NCI-H226 (cell line): Measurements from ENCODE around the gene KLF5.

Experiments used
- DNase-seq: peaks from one replicate; pipeline ENCODE4 v3.0.0-alpha.2; 2015

The KLF5 gene

DNA sequence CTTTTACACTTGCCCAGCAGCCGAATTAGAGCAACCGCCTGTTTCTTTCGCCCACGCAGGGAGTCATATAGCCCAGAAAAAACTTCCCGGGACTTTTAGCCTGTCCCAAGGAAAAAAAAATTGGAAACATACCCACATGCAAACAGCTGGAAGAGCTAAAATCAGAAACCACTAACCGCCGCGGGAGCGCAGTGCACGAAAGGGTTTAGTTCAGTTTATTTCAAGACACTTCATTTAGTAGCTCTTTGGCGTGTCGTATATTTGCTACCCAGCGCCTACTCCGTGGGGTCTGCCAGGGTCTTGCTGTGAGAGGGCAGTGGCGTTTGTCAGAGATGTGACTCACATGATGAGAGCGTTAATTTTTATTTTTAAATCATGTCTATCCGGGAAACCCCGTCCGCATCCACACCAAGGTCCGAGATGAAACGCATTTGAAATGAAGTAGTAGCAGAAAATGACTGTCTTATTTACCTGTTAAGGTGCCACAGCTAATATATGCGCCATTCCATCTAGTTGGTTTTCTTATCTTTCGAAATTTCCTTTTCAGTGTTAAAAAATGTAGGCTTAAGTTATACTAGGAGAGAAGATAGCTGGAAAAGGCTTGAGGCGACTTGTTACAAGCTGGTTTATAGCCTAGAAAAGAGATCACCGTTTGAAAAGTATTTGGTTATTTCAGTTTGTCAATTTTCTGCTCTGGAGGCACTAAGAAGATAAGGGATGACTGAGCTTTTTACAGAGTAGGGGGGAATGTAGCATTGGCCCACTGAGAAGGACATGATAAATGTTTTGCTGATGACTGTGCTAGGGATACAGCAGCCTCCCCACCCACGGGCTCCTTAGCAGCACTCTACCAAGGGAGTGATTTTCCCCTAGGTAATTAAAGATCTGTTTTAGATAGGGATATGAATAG lies 1.7 kb downstream of the KLF5 start:
- DNase-seq = peak; percentile 66

- peak; percentile 47 for DNase-seq
Measured at GRCh38 chr13:73061473-73061872, 2.7 kb downstream of the KLF5 start.

- DNase-seq = no peak
Measured at GRCh38 chr13:73061876-73062275, 3.1 kb downstream of the KLF5 start.

GRCh38 chr13:73062468-73062867 lies 3.7 kb downstream of the KLF5 start:
- no peak for DNase-seq

GRCh38 chr13:73063166-73063565 lies 4.4 kb downstream of the KLF5 start:
- no peak for DNase-seq

DNA sequence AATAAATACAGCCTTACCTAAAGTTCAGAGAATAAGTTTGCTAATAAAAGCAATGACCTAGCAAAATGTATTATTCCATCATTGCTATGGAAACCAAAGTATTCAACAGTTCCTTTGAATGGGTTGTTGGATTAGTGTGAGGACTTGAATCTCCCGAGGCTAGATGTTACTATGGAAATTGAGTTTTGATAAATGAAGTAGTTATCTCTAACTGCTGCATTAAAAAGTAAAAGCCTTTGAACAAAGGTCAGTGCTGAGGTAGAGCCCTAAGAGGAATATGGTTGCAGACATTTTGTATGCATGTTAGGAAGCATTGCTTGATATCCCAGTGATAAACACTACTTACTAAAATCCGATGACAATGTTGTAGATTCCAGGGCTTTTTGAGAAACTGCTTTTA lies 6.2 kb downstream of the KLF5 start:
- DNase-seq = no peak

DNA sequence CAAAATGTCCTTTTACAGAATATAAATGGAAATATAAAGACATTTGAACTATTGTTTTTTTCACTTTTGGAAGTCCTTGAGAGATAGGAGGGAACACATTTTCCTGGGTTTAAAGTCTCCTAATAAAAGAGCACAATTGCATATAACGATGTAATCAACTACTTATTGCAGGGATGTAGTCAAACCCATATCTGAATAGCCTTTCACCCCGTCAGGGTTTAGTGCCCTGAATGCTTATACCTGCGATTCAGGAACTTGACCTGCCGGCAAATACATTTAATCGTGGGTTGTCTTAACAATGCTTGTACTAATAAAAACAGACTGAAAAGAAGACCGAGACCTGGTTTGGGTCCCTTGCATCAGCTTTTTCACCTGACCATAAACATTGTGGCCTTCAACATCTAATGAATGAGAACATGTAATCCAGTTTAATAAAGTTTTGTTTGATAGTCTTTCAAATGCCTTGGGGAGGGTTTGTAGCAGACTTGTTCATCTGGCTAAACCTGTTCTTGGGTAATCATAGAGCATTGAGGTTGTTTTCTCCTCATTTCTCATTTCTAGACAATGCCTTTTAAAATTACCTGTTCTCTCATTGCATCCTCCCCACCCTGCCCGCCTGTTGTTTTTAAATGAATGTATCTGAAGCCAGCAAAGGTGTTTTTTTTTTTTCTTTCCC lies 7.0 kb downstream of the KLF5 start:
- no peak for DNase-seq

GRCh38 chr13:73069206-73069805 lies 10.5 kb downstream of the KLF5 start:
- no peak for DNase-seq

- no peak for DNase-seq
Measured at GRCh38 chr13:73070451-73071098, 11.8 kb downstream of the KLF5 start.

DNA sequence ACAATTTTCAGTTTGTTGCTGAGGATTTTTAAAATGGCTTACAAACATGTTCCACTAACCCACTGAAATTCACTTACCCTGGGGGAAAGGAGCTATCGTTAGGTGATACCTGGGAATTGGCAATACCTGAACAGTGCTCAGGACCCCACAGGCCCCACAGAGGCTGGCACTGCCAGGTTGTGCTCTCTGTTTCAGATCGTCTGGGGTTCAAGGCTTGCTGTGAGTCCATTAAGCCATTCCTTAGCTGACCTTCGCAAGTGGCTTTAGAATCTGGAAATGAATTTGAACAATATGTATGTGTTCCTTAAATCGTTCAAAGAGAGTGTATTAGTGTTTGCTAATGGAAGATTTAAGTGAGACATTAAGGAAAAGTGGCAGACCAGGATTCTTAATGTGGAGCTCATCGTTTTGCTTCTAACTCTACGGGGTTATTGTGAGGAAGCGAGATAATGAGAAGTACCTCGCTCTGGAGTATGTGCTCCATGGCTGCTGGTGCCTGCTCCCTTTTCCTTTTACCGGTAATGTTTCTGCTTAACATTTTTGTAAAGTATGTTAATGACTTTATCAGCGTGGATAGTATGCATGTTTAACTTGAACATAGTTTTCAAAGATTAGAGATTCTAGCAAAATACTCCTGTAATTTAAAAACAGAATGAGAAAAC lies 13.6 kb downstream of the KLF5 start:
- no peak for DNase-seq

DNA sequence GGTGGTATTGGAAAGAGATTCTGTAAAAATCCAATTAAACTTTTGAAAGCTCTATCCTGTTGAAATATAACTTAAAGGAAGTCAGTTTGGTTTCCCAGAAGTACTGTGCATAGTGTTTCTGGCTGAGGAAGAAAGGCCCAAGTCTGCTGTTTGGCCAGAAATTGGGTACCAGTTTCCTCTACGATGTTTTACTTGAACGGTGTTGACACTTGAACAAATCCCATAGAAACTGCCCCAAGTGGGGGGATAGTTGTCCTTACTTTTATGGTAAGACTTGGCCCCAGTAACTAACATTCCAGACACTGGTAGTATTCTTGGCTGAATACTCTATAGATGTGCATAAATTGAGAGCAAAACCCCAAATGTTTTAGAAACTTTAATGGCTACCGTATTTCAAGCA lies 14.2 kb downstream of the KLF5 start:
- no peak for DNase-seq

- no peak for DNase-seq
Measured at GRCh38 chr13:73074014-73074413, 15.2 kb downstream of the KLF5 start.

DNA sequence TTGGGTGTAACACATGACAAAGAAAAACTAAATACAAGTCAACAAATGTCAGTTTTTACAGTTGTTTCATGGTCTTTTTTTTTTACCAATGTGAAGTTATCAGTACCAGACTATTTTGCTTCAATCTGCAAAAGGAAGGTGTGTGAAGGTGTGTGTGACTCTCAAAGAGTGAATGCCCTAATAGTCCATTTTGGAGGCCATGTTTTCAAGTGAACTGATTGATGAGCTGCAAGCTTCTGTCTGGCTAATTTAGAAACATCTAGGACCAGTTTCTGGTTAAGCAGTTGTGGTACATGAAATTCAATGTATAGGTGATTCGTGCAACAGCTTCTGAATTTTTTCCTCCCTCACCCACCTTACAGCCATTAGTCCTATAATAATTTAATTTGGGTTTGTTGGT lies 16.1 kb downstream of the KLF5 start:
- DNase-seq = no peak

- no peak for DNase-seq
Measured at GRCh38 chr13:73075546-73075945, 16.7 kb downstream of the KLF5 start.

DNA sequence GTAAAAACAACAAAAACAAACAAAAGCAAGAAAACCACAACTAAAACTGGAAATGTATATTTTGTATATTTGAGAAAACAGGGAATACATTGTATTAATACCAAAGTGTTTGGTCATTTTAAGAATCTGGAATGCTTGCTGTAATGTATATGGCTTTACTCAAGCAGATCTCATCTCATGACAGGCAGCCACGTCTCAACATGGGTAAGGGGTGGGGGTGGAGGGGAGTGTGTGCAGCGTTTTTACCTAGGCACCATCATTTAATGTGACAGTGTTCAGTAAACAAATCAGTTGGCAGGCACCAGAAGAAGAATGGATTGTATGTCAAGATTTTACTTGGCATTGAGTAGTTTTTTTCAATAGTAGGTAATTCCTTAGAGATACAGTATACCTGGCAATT lies 17.1 kb downstream of the KLF5 start:
- DNase-seq = no peak

GRCh38 chr13:73077865-73078264 lies 19.1 kb downstream of the KLF5 start:
- DNase-seq = no peak

GRCh38 chr13:73079359-73079758 lies 20.6 kb downstream of the KLF5 start:
- no peak for DNase-seq

DNA sequence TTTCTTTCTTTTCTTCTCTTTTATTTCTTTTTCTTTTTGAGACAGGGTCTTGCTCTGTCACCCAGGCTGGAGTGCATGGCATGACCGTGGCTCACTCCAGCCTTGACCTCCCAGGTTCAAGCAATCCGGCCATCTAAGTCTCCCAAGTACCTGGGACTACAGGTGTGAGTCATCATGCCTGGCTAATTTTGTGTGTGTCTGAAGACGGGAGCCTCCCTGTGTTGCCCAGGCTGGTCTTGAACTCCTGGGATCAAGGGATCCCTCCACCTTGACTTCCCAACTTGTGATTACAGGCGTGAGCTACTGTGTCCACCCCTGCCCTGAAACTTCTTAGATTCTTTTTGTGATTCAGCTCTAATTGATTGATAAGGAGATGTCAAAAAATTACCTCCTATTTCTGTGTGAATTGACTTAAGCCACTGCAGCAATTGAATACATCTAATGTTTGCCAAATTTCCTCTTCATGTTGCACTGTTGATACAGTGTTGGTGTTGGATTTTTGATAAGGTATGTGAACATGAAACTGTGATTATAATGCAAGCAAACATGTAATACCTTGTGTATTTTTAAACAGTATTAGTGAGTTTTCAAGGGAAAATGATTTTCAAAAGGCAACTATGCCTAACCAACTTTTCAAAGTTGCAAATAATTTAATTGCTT lies 22.6 kb downstream of the KLF5 start:
- no peak for DNase-seq

DNA sequence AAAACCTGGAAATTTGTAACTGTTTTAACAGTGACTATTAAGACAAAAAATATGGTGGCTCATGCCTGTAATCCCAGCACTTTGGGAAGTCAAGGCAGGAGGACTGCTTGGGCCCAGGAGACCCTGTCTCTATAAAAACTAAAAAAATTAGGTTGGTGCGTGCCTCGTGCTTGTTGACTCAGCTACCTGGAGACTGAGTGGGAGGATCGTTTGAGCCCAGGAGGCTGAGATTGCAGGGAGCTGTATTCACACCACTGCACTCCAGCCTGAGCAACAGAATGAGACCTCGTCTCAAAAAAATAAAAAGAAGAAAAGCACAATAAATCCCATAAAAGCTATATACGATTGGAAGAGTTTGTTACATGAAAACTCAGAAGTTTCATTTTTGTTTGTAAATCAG lies 23.7 kb downstream of the KLF5 start:
- no peak for DNase-seq

GRCh38 chr13:73082895-73083294 lies 24.1 kb downstream of the KLF5 start:
- no peak for DNase-seq

DNA sequence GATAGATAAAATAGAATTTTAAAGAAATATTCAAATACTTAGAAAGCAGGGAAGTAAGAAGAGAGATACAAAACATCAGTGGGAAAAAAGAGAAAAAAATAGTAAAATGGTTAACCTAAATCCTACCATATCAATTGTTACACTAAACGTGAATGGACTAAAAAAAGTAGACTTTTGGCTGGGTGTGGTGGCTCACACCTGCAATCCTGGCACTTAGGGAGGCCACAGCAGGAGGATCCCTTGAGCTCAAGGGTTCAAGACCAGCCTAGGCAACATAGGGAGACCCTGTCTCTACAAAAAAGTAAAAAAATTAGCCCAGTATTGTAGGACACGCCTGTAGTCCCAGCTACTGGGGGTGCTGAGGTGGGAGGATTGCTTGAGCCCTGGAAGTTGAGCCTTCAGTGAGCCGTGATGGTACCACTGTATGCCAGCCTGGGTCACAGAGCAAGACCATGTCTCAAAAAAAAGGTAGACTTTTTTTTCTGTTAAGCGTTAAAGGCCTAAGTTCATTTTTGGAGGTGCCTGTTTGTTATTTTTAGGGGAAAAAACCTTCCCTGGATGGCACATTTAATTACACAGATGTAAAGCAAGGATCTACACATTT lies 29.6 kb downstream of the KLF5 start:
- DNase-seq = no peak

DNA sequence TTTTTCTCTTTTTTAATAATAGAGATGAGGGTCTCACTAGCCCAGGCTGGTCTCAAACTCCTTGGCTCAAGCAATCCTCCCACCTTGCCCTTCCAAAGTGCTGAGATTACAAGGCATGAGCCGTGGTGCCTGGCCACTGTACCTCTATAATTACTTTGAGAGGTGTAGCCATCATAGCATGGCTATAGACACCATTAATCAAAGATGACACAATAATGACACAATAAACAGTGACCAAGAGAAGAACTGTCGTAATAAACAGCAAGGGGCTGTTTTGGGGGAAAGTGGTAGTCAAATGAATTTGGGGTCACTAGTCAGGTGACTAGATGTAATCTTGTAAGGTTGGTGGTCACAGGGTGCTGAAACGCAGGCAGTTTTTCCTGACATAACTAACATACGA lies 30.4 kb downstream of the KLF5 start:
- no peak for DNase-seq
